KBM-7 (cell line): ENCODE measurements around the gene SCTR.

Source experiments
- DNase-seq: peaks from one replicate; pipeline ENCODE4 v3.0.0-alpha.2; 2015
- in situ Hi-C: fragments of 300-500 bp; cut with MboI; formaldehyde crosslinking; loops from 2 replicates; pipeline ENCODE4 v1.14.3; 2020; ENCODE audit warnings: low sequenced_read_pairs, low pct_unique_long_range_greater_than_20kb, mixed read lengths

Gene SCTR

DNA sequence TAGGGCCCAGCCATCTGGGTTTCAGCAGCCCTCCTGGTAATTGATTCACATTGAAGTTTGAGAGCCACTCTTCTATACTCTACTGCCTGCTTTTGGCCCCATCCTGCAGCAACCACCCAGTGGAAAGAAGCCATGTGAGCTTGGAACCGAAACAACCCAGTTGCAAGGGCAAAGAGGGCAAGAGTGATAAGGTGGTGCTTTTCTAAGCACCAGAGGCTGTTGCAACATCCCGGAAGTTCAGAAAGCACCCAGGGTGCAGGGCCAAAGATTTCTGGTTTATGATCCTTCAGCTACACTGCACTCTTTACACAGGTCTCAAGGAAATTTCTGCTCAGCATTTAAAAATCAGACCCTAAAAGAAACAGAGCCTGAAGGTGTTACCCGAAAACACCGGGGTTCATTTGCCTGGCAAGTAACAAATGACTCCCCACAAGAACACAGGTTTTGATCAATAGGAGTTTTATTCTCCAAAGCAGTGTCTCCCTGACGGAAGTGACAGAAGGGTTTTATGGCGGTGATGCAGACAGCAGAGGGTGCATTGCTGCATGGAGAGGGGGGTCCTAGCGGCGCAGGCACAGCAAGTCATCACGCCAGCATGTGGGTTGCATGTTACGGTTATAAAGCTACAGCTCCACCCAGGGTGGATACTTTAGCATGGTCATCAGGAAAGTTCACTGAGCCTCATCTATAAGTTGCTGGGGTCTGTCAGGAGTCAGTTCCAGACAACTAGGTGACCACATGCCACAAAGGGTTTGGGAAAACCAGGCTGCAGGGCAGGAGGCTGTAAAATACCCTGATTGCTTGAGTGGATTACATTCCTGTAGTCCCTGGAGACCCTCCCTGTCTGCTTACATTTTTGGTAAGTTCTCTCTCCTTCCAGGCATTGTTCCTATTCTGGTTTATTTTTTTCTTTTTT, 121.4 kb downstream of the SCTR start:
- no peak for DNase-seq
- in situ Hi-C loops = no loop called here

DNA sequence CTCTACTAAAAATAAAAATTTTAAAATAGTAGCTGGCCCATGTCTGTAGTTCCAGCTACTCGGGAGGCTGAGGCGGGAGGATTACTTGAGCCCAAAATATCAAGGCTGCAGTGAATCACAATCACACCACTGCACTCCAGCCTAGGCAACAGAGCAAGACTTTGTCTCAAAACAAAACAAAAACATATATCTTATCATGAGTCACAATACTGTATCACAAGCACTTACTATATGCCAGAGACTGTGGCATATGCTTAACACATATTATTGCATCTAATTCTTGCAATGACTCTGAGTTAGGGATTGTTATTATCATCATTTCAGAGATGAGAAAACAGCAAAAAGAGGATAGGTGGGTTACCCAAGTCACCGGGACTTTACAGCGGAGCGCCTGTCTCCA, 122.2 kb downstream of the SCTR start:
- in situ Hi-C loops = no loop called here
- DNase-seq = no peak

DNA sequence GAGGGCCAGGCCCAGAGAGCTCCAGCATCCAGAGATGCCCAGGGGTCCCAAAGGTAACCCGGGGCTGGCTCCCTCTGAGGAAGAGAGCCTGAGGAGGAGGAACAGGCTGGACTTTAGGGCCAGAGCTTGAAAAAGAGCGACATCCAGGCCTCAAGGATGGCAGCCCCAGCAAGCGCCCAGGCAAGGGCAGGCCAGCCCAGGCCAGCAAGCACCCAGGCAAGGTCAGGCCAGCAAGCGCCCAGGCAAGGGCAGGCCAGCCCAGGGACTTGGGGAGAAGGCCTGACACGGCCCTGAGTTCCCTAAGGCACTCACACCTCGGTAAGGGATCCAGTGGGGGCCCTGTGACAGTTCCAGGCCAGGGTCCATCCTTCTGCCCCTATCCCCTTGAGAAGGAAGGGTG, 127.1 kb downstream of the SCTR start:
- DNase-seq = no peak
- in situ Hi-C loops = no loop called here

DNA sequence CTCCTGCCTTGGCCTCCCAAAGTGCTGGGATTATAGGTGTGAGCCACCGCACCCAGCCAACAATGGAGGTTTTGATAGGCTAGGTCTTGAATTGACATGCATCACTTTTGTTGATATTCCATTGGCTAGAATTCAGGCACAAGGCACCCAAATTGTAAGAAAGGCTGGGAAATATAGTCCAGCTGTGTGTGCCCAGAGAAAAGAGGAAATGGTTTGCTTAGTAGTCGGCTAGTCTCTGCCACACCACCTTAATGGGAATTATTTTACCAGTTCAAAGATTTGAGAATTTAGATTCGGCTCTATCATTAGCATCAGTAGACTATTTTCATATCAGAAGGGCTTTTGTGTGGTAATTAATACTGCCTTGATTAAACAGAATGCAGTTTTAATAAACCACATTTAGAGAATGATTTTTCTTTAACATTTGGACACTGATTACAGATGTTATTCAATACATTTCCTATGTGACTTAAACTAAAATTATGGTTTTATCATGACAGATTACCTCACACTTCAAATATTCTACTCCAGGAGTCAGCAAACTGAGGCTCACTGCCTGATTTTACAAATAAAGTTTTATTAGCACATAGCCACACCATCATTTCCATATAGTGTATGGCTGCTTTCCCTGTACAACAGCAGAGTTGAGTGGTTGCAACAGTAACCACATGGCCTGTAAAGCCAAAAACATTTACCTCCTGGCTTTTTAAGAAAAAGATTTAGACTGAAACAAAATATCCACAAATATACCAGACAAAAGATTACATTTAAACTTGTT, 130.1 kb downstream of the SCTR start:
- in situ Hi-C loops = no loop called here
- no peak for DNase-seq
